Keratinocyte (primary cell): ENCODE data around the gene SLC6A17. TPM values are rescaled to one million over a fixed set of nuclear protein-coding genes. Genes with fewer than 3 reads are reported as not detected.

Source experiments
- DNase-seq: peaks from one replicate; pipeline ENCODE4 v3.0.0-alpha.2; 2011; ENCODE audit warnings: low read depth, missing footprints, low spot score
- FAIRE-seq: peaks from 2 replicates; lab custom pipeline; 2011; peaks lifted over from hg19 to GRCh38; lab: Jason Lieb, UNC
- H2AFZ ChIP-seq: 2 replicates; pipeline ENCODE4 v1.6.0; 2012; ENCODE audit warnings: low read length, control low read depth, inconsistent platforms; ENCODE audit not compliant: control insufficient read depth
- H3K27ac ChIP-seq: 2 replicates; pipeline ENCODE4 v1.5.1; 2011; ENCODE audit warnings: low read length; ENCODE audit not compliant: control insufficient read depth, insufficient read depth
- H3K27me3 ChIP-seq: 3 replicates; pipeline ENCODE4 v1.6.0; 2011; ENCODE audit warnings: low read length; ENCODE audit not compliant: control insufficient read depth, insufficient read depth; ENCODE audit errors: extremely low read depth
- H3K36me3 ChIP-seq, 2 experiments: 2 replicates in 1 of 2; 3 replicates in 1 of 2; pipeline ENCODE4 v1.5.1; 2011; ENCODE audit warnings: low read length in 2 of 2, mild to moderate bottlenecking in 1 of 2; ENCODE audit not compliant: control insufficient read depth in 2 of 2, insufficient read depth in 2 of 2; ENCODE audit errors: extremely low read depth in 1 of 2
- H3K4me1 ChIP-seq: 3 replicates; pipeline ENCODE4 v1.5.1; 2011; ENCODE audit warnings: low read length; ENCODE audit not compliant: control insufficient read depth, insufficient read depth; ENCODE audit errors: extremely low read depth
- H3K4me2 ChIP-seq: 3 replicates; pipeline ENCODE4 v1.6.0; 2011; ENCODE audit warnings: low read depth, low read length; ENCODE audit not compliant: control insufficient read depth, insufficient read depth; ENCODE audit errors: extremely low read depth
- H3K4me3 ChIP-seq, 3 experiments: fragments of 200-600 bp in 1 of 3; sonication (generic) in 1 of 3; 2 replicates in 2 of 3; 3 replicates in 1 of 3; pipeline ENCODE4 v1.5.1; 2011 to 2016; ENCODE audit warnings: low read length in 3 of 3, mild to moderate bottlenecking in 3 of 3, control low read depth in 2 of 3, inconsistent platforms in 1 of 3, low read depth in 1 of 3, mixed read lengths in 1 of 3, mixed run types in 1 of 3, moderate library complexity in 1 of 3; ENCODE audit not compliant: control insufficient read depth in 2 of 3, insufficient read depth in 2 of 3; ENCODE audit errors: extremely low read depth in 1 of 3
- H3K79me2 ChIP-seq: 2 replicates; pipeline ENCODE4 v1.6.0; 2012; ENCODE audit warnings: low read length; ENCODE audit not compliant: control insufficient read depth, insufficient read depth
- H3K9ac ChIP-seq: 3 replicates; pipeline ENCODE4 v1.6.0; 2011; ENCODE audit warnings: low read length; ENCODE audit not compliant: control insufficient read depth, insufficient read depth; ENCODE audit errors: extremely low read depth
- H3K9me1 ChIP-seq: 3 replicates; pipeline ENCODE4 v1.6.0; 2011; ENCODE audit warnings: low read length; ENCODE audit not compliant: control insufficient read depth, insufficient read depth; ENCODE audit errors: extremely low read depth
- H3K9me3 ChIP-seq: 2 replicates; pipeline ENCODE4 v1.5.1; 2012; ENCODE audit warnings: low read depth, low read length; ENCODE audit not compliant: control insufficient read depth
- H4K20me1 ChIP-seq: 3 replicates; pipeline ENCODE4 v1.6.0; 2011; ENCODE audit warnings: low read length; ENCODE audit not compliant: control insufficient read depth, insufficient read depth; ENCODE audit errors: extremely low read depth
- EZH2 ChIP-seq: IDR thresholded peaks from one replicate; pipeline ENCODE4 v1.6.1; 2012; ENCODE audit warnings: inconsistent platforms, mild to moderate bottlenecking, low read length, moderate library complexity
- dilution Hi-C: fragments of 300-500 bp; cut with MboI; formaldehyde crosslinking; loops from one replicate; pipeline ENCODE4 v1.7.0; 2020; ENCODE audit warnings: low sequenced_read_pairs; ENCODE audit not compliant: extremely low pct_ligation_motif_present
- polyA plus RNA-seq, 5 experiments: library from polyadenylated mRNA; depleted of rRNA in 3 of 5; stranded (reverse) in 3 of 5; stranded (forward) in 1 of 5; unstranded in 1 of 5; fragments of >200 nt; gene quantifications; 1 replicate in 1 of 5; 2 replicates in 3 of 5; 3 replicates in 1 of 5; pipeline versions ENCODE4 v1.2.1 to v1.2.3, GENCODE V29; 2011 to 2012; ENCODE audit warnings: missing spikeins in 2 of 5, low read depth in 1 of 5, low replicate concordance in 1 of 5
- TF ChIP-seq, protein P1 (sequence below), 3 experiments: IDR thresholded peaks in 1 of 3; conservative IDR thresholded peaks in 1 of 3; optimal IDR thresholded peaks in 1 of 3; 2 replicates in 2 of 3; 3 replicates in 1 of 3; pipeline versions ENCODE3 to v1.5.1; 2011; ENCODE audit warnings: low read length in 3 of 3, mild to moderate bottlenecking in 3 of 3, moderate library complexity in 2 of 3, control low read depth in 1 of 3, inconsistent platforms in 1 of 3; ENCODE audit not compliant: insufficient read depth in 2 of 3; ENCODE audit errors: extremely low read depth in 1 of 3

The SLC6A17 gene
- polyA plus RNA-seq, 1 donor (not counting 4 experiments of a cell fraction or from before 2014, with no cell fraction given): 0.25 TPM

DNA sequence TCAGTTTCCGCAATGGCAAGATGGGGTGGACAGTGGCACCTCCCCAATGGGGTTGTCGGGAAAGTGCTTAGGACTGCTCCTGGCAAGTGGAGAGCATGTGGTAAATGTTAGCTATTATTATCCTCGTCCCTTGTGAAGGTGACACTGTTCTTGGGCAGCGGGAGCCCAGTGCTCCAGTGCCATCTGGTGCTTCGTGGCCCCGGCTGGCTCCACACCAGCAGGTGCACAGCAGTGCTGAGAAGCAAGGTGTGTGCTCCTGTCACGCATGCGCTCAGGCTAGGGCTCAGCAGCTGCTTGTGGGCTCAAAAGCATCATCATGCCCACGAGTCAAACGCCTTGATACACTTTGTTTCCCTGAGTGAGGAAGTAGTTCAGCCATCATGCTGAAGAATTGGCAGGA is 34.9 kb downstream of the SLC6A17 start:
- H2AFZ ChIP-seq: no peak overlapping the region
- H3K4me2 ChIP-seq: no peak overlapping the region
- H3K27me3 ChIP-seq: peaks cover 14% of the 10 kb centered on the region
- H3K9ac ChIP-seq: no peak overlapping the region
- no peaks in the 10 kb centered on the region for H3K9me1 ChIP-seq
- peaks cover 11% of the 10 kb centered on the region for H3K4me1 ChIP-seq
- H3K36me3 ChIP-seq: no peaks in the 10 kb centered on the region
- FAIRE-seq (no peak), DNase-seq (no peak)
- no peak overlapping the region for H3K4me3 ChIP-seq
- H3K27ac ChIP-seq: no peak overlapping the region
- no peaks in the 10 kb centered on the region for H3K79me2 ChIP-seq
- no peaks in the 10 kb centered on the region for H3K9me3 ChIP-seq
- dilution Hi-C loops: no loop called here
- TF ChIP-seq EZH2: no peak
- TF ChIP-seq, protein P1, sequence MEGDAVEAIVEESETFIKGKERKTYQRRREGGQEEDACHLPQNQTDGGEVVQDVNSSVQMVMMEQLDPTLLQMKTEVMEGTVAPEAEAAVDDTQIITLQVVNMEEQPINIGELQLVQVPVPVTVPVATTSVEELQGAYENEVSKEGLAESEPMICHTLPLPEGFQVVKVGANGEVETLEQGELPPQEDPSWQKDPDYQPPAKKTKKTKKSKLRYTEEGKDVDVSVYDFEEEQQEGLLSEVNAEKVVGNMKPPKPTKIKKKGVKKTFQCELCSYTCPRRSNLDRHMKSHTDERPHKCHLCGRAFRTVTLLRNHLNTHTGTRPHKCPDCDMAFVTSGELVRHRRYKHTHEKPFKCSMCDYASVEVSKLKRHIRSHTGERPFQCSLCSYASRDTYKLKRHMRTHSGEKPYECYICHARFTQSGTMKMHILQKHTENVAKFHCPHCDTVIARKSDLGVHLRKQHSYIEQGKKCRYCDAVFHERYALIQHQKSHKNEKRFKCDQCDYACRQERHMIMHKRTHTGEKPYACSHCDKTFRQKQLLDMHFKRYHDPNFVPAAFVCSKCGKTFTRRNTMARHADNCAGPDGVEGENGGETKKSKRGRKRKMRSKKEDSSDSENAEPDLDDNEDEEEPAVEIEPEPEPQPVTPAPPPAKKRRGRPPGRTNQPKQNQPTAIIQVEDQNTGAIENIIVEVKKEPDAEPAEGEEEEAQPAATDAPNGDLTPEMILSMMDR (optimal IDR thresholded peaks at IDR 0.05 in 1 of 3, IDR thresholded peaks at IDR 0.05 in 1 of 3, conservative IDR thresholded peaks at IDR 0.05 in 1 of 3; ENCODE audit: extremely low read depth in 1 of 3, insufficient read depth in 2 of 3, low read length in 3 of 3): no peak
- no peaks in the 10 kb centered on the region for H4K20me1 ChIP-seq

- Histone ChIP-seq H3K4me3 (no peak overlapping the region), H3K36me3 (no peaks in the 10 kb centered on the region), H3K9me1 (no peaks in the 10 kb centered on the region), H3K9me3 (no peaks in the 10 kb centered on the region), H3K27me3 (peaks cover 14% of the 10 kb centered on the region), H3K27ac (no peak overlapping the region), H3K4me2 (no peak overlapping the region), H3K9ac (no peak overlapping the region), H2AFZ (no peak overlapping the region), H3K4me1 (peaks cover 11% of the 10 kb centered on the region), H4K20me1 (no peaks in the 10 kb centered on the region), H3K79me2 (no peaks in the 10 kb centered on the region)
- DNase-seq: no peak
- TF ChIP-seq EZH2: no peak
- TF ChIP-seq, protein P1 (optimal IDR thresholded peaks at IDR 0.05 in 1 of 3, IDR thresholded peaks at IDR 0.05 in 1 of 3, conservative IDR thresholded peaks at IDR 0.05 in 1 of 3; ENCODE audit: extremely low read depth in 1 of 3, insufficient read depth in 2 of 3, low read length in 3 of 3): no peak
- dilution Hi-C loops: no loop called here
- FAIRE-seq: no peak
Measured at GRCh38 chr1:110186558-110186957, 36.3 kb downstream of the SLC6A17 start.
